GM18951 (cell line): ENCODE measurements around the gene ARTN.
A peak's percentile ranks its signal among the peaks of the same experiment; 100 is the strongest.

ENCODE experiments used
- POLR2A ChIP-seq: IDR thresholded peaks from 4 replicates; pipeline ENCODE4 v1.6.1; 2011; ENCODE audit warnings: mild to moderate bottlenecking; ENCODE audit not compliant: insufficient read length, insufficient read depth; ENCODE audit errors: extremely low read depth
- in situ Hi-C: fragments of 300-500 bp; cut with MboI; formaldehyde crosslinking; loops from one replicate; pipeline ENCODE4 v1.12.0; 2022; ENCODE audit warnings: low sequenced_read_pairs, mixed read lengths, inconsistent platforms; ENCODE audit not compliant: unreplicated experiment

The ARTN gene

GRCh38 chr1:43946236-43947060 lies 12.8 kb downstream of the ARTN start, which contains the start of gene IPO13:
Gene IPO13, plus strand, starts transcription at chr1:43946950. Its CDS starts 651 bp downstream, at chr1:43947601.
- peak; percentile 94 for TF ChIP-seq POLR2A
- in situ Hi-C loops: no loop called here

- in situ Hi-C loops: no loop called here
These were observed 13.7 kb downstream of the ARTN start for GRCh38 chr1:43947061-43947873.

GRCh38 chr1:43947874-43948437 lies 14.4 kb downstream of the ARTN start:
- TF ChIP-seq POLR2A: no peak
- in situ Hi-C loops: no loop called here

More at GRCh38 chr1:43947061-43947873, 13.7 kb downstream of the ARTN start:
- TF ChIP-seq POLR2A: no peak

- in situ Hi-C loops: no loop called here
- no peak for TF ChIP-seq POLR2A
These were observed 16.1 kb downstream of the ARTN start for GRCh38 chr1:43949678-43950077.

GRCh38 chr1:43951021-43951985 lies 17.7 kb downstream of the ARTN start:
- no peak for TF ChIP-seq POLR2A
- in situ Hi-C loops: no loop called here

GRCh38 chr1:43952731-43953346 lies 19.2 kb downstream of the ARTN start:
- in situ Hi-C loops: no loop called here
- TF ChIP-seq POLR2A: no peak

GRCh38 chr1:43953361-43953760 lies 19.8 kb downstream of the ARTN start:
- no peak for TF ChIP-seq POLR2A
- in situ Hi-C loops: no loop called here

GRCh38 chr1:43954036-43954435 lies 20.4 kb downstream of the ARTN start:
- in situ Hi-C loops: no loop called here
- no peak for TF ChIP-seq POLR2A

- TF ChIP-seq POLR2A: no peak
- in situ Hi-C loops: no loop called here
These were observed 22.6 kb downstream of the ARTN start for GRCh38 chr1:43956234-43956633.

GRCh38 chr1:43957407-43958040 lies 23.9 kb downstream of the ARTN start:
- in situ Hi-C loops: no loop called here
- TF ChIP-seq POLR2A: no peak

GRCh38 chr1:43958351-43959255 lies 25.0 kb downstream of the ARTN start:
- in situ Hi-C loops: no loop called here
- TF ChIP-seq POLR2A: no peak

- TF ChIP-seq POLR2A: no peak
- in situ Hi-C loops: no loop called here
These were observed 27.2 kb downstream of the ARTN start for GRCh38 chr1:43960798-43961197.
